HPDE6-E6E7 (cell line): ENCODE results near the gene PALMD.

Experiments used
- DNase-seq: peaks from one replicate; pipeline ENCODE4 v3.0.0; 2011; ENCODE audit warnings: missing footprints; ENCODE audit errors: extremely low spot score

Gene PALMD

DNA sequence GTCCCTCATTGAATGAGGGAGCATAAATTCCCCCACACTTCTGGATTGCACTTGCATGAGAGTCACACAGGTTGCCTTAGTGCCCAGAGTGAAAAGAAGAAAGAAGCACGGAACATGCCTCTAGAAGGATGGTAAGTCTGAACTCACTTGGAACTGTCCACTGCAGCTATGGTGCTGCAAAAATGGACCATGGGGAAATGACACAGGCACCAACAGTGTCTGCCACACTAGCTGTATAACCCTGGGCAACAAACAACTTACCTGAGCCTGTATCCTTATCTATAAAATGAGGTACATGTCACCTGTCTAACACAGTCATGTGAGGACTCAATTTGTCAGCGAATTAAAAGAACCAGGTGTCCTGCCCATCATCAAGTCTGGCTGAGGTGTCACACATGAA lies 50.7 kb downstream of the PALMD start:
- no peak for DNase-seq

DNA sequence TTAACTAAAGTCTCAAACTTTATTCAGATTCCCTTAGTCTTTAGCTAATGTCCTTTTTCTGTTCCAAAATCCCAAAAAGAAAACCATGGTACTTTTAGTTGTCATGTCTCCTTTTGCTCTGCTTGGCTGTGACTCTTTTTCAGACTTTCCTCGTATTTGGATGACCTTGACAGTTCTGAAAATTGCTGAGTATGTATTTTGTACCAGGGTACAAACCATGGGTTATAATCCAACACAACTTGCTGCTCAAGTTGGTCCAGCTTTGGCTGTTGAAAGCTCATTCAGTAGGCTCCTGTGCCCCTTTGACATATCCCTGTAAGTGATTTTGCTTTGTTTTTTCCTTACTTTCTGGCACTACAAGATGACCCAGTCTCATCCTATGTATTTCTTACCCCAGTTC lies 51.7 kb downstream of the PALMD start:
- DNase-seq: no peak

GRCh38 chr1:99700020-99700419 lies 54.1 kb downstream of the PALMD start:
- no peak for DNase-seq

- DNase-seq: no peak
Observed at GRCh38 chr1:99702221-99702620, 56.3 kb downstream of the PALMD start.

DNA sequence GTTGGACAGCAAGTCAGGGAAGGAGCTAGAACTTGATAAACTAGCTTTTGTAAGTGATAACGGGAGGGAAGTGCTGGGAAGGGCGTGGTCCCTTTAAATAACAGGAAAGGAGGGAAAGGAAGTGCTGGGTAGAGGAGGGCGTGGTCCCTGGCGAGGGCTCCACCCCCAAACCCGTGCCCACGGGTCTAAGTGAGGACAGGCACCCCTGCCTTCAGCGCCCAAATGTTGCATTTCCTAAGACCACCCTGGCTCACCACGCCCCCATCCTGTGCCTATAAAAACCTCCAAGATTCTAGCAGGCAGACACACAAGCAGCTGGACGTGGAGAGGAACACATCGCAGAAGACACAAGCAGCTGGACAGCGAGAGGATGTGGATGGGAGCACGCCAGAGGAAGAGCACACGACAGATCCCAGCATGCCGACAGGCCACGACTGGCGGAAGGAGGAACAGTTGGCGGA lies 58.5 kb downstream of the PALMD start:
- DNase-seq: no peak

GRCh38 chr1:99705385-99705784 lies 59.5 kb downstream of the PALMD start:
- DNase-seq: no peak

DNA sequence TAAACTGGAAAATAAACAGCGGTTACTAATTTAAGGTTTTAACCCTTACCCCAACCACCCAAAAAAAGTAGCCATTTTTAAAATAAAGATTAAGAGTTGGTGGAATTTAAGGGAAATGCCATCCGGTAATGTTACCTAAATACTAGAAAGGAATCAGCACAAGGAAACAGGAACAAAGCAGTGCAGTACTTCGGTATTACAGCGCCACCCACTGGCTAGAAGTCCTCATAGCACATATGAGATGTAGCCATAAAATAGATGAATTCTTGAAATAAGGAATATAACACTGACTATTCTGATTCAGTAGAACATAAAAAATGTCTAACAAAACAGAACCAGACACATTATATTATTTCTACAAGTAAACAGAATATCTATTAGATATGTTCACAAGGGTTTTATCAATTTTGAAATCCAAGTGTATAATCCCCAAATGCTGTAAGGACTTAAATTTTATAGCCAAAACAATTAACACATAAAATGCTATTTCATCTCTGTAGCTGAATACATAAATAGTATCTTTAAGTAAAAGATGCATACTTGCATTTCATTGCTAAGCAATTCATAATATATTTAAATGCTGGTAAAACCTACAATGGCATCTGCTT lies 61.7 kb downstream of the PALMD start:
- peak; percentile 16 for DNase-seq

DNA sequence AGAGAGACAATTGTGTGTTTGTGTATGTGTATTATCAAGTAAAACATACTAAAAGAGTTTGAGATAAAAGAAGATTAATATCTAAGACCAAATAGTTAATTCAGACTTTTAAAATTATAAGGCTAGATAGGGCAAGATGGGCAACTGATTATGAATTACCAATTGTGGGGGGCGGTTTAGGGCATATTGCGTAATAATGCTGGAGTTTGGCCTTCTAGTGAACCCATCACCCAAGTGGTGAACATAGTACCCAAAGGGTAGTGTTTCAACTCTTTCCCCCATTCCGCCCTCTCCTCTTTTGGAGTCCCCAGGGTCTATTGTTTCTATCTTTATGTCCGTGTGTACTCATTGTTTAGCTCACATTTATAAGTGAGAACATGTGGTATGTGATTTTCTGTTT lies 65.1 kb downstream of the PALMD start:
- no peak for DNase-seq

DNA sequence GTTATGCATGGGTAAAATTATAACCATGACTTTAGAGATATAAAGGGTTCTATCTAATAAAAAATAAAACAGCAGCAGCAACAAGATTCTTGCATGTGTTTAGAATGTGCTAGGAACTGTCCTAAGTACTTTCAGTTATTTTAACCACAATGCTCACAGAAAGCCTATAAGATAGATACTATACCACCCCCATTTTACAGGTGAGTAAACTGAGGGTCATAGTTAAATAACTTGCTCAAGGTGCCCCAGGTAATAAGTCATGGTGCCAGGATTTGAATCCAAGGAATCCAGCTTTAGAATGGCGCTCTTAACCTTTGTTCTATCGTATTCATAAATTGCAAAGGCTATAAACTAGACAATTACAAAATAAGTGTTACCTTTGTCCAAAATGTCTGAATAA lies 67.1 kb downstream of the PALMD start:
- no peak for DNase-seq

DNA sequence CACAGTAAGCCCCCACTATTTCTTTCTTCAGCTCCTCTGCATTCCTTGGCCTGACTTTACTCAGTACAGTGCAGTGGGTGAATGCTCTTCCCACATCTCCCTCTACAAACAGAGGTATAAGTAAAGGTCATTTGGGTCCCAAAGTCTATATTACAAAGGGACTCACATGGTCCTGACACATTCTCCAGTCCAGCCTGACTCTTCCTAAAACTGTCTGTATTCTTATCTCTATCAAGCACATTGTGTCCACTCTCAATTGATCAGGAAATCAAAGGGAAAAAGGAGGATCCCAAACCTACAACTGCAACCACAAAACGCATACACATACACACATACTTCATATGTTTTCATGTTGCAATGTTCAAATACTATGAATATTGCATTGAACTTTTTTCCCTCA lies 71.1 kb downstream of the PALMD start:
- DNase-seq: no peak

GRCh38 chr1:99723251-99723650 lies 77.3 kb downstream of the PALMD start:
- no peak for DNase-seq

DNA sequence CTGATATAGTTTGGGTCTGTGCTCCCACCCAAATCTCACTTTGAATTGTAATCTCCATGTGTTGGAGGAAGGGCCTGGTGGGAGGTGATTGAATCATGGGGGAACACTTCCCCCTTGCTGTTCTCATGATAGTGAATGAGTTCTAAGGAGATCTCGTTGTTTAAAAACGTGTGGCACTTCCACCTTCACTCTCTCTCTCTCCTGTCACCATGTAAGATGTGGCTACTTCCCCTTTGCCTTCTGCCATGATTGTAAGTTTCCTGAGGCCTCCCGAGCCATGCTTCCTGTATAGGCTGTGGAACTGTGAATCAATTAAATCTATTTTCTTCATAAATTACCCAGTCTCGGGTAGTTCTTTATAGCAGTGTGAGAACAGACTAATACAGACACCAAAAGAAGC lies 80.1 kb downstream of the PALMD start:
- no peak for DNase-seq

- DNase-seq: no peak
Observed at GRCh38 chr1:99726407-99726806, 80.5 kb downstream of the PALMD start.

DNA sequence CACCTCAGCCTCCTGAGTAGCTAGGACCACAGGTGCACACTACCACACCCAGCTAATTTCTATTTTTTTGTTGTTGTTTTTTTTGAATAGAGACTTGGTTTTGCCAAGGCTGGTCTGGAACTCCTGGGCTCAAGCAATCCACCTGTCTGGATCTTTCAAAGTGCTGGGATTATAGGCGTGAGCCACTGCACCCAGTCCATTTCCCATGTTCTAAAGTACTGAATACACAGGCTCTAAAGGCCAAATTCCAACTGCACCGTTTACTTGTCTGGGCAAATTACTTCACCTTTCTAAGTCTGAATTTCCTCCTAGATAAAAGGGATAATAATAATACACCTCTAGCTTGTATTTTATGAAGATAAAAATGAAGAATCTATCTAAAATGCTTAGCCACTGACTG lies 80.9 kb downstream of the PALMD start:
- no peak for DNase-seq

DNA sequence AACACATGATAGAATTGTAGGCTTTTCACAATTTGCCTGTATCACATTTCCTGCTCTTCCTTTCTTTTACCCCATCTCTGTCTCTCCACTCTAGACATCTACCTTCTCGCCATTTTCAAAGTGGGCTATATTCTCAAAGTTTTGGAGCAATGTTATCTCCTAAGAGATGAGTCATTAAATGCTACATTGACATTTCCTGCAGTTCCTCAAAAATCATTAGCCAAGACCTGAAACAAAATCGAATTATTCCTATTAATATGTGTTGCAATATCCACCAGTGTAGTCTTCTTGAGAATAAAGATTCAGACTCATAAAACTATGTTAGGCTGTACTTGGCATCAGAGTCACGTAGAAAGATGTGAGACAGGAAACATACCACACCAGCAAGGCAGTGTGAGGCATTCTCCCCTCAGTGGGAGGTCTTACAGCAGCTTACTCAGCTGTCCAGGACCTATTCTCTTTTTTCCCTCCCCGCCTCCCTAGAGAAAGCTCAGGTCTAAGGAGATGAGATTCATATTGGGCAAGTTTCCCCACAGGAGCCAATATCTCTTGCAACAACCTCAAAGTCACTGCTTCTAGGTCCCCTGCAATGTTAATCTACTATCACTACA lies 81.8 kb downstream of the PALMD start:
- no peak for DNase-seq

DNA sequence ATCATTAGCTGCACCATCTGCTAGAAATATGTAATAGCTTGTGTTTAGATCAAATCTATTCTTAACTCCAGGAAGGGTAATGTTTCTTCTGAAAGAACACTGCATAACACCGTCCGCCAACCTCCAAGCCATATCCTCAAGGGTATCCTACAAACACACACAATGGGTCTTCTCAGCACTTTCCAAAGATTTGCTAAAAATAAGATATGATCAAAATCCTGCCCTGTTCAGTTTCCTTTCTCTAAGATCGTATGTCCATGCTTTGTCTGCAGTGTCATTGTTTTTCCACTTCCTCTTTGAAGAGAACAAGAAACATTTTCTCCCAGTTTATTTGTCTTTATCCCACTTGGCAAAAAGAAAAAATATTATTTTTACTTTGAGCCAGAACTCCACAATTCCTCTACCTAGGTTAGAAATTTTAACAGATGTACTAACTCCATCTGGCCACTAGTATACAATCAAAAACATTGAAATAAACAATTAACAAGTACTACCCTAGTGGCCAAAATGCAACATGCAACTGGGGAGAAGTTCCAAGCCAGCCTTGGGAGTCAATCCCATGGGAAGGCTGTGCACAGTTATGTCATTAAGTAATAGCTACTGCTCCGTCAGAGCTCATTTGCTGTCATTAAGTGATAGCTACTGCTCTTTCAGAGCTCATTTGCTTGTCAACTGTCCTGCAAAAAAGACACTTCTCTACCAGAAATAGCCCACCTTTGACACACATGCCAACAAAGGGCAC lies 82.8 kb downstream of the PALMD start:
- peak; percentile 16 for DNase-seq

GRCh38 chr1:99731384-99731783 lies 85.5 kb downstream of the PALMD start:
- DNase-seq: no peak

GRCh38 chr1:99735852-99736251 lies 89.9 kb downstream of the PALMD start:
- no peak for DNase-seq

GRCh38 chr1:99737016-99737415 lies 91.1 kb downstream of the PALMD start:
- peak; percentile 20 for DNase-seq

- no peak for DNase-seq
Observed at GRCh38 chr1:99738858-99739465, 93.0 kb downstream of the PALMD start.

GRCh38 chr1:99740141-99740540 lies 94.2 kb downstream of the PALMD start:
- no peak for DNase-seq
